ENCODE measurements around the gene CROCC2.

The CROCC2 gene

DNA sequence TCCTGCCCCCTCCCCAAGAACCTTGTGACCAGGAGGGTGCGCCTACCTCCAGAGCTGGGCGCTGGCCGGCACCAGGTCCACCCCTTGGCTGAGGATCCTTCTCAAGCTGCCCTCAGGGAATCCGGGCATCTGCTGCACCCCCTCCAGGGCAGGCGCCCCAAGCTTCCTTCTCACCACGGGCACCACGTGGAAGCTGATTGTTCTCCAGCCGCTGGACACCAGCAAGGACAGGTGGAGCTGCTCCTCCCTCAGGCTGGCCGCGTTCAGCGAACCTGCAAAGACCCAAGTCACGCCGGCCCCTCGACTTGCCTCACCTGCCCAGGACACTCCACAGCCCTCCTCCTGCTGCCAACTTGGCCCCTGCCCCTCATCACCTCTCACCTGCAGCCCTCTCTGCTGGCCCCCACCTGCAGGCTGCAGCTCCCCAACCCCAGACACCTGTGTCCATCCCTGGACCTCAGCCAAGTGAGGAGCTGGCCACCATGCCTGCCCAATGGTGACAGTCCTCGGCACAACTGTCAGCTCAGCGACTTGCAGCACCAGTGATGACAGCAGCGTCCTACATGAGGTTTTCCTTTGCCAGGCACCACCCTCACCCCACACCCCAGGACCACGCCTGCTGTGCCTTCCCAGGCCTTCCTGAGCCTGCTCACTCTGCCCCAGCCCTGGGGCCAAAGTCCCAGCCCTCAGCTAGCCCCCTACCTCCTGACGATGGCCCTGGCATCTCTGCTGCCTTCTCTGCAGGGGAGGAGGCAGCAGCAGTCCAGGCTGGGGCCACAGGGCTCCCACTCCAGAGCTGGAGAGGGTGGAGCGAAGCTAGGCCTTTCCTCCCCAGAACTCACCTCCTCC lies 14.4 kb upstream of the CROCC2 start:
- in situ Hi-C loops (cut with MboI; ENCODE audit: low sequenced_read_pairs), result no loop called here

DNA sequence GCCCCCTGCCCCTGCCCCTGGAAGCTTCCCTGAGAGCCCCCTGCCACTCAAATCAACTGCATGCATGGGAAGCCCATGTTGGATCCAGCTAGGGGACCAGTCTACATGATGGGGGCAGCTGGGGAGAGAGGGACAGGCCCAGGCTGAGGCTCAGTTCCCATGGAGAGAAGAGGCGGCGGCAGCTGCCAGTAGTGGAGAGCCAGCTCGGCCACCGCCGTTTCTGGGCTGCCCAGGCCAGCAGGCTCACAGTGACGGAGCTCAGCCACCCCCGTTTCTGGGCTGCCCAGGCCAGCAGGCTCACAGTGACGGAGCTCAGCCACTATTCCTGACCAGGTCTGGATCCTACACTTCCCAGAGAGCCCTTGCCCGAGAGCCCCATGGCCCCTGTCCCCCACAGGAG lies 13.8 kb upstream of the CROCC2 start:
- in situ Hi-C loops (cut with MboI; ENCODE audit: low sequenced_read_pairs), result no loop called here

DNA sequence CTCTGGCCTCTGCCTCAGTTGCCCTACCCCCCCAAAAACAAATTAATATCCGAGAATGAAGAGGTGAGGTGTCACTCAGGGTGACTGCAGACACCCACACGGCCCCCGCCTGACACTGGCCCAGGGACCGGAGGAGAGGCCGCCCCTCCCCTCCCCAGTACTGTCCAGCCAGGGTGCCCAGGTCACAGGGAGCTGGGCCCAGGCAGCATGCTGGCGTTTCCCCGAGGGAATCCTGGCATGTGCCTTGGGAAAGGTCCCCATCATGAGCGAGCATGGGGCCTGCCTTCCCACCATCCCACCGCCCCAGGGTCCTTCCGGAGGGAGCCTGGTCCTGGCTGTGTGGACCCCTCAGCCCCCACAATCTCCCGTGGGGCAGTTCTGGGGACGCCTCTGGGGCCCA lies 13.2 kb upstream of the CROCC2 start:
- in situ Hi-C loops (cut with MboI; ENCODE audit: low sequenced_read_pairs), result no loop called here

DNA sequence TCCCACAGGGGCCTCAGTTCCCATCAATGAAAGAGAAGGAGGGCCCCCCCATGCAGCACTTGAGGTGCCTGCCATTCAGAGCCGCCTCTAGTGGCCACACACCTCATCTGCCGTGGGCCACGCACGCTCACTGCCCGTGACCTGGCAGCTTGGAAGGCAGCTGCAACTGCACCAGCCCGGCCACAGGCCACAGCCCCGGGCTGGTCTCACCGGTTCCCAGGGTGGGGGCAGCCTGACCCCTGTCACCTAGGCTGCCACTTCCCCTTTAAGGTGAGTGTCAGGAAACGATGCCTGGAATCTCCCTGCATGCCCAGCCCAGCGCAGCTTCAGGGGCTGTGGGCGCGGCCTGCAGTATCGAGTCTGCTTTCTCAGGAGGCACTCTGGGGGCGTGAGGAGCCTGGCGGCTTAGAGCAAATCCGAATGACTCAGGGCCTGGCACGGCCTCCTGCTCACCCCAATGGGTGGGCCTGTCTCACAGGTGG lies 12.7 kb upstream of the CROCC2 start:
- in situ Hi-C loops (cut with MboI; ENCODE audit: low sequenced_read_pairs), result no loop called here

DNA sequence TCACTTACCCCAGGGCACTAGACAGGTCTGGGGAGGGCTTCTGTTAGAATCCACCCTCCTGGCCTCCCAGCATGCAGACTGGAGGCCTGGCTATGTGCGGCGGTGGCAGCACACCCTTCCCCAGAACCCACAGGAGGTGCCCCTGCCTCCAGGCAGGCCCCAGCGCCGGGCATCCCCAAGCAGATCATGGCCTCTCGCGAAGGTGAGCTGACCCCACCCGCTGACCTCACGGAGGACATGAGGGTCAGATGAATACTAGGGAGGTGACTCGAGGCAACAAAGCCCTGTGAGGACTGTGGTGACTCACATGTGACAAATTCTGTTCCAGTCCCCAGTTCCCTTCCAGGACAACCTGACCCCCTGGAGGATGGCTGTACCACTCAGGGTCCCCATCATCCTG lies 12.1 kb upstream of the CROCC2 start:
- in situ Hi-C loops (cut with MboI; ENCODE audit: low sequenced_read_pairs), result no loop called here

DNA sequence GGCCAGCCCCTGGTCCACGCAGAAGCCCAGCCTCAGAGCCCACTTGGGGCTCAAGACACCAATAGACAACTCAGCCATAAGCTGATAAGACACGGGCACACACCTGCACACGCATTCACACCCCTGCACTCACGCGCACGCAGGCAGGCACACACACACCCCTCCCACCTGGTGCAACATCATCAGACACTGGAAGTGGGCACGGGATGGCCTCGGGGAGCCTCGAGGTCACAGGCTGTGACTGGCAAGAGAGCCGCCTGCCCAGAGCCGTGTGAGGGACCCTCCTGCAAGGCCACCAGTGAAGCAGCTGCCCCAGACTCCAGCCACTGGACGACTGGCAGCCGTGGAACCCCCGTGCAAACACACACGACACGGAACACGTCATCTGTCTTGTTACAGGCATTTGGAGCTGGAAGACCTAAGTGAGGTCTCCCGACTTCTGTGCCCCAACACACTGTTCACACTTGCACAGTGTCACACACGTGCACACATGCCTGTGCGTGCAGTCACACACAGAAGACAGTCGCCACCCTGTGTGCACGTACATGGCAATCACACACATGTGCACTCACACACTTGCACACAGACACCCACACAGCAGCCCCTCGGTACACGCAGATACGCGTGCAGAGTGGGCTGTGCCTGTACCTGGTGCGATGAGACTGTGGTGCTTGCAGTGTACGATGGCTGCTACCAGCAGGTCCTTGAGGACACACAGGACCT lies 11.1 kb upstream of the CROCC2 start:
- in situ Hi-C loops (cut with MboI; ENCODE audit: low sequenced_read_pairs), result no loop called here

DNA sequence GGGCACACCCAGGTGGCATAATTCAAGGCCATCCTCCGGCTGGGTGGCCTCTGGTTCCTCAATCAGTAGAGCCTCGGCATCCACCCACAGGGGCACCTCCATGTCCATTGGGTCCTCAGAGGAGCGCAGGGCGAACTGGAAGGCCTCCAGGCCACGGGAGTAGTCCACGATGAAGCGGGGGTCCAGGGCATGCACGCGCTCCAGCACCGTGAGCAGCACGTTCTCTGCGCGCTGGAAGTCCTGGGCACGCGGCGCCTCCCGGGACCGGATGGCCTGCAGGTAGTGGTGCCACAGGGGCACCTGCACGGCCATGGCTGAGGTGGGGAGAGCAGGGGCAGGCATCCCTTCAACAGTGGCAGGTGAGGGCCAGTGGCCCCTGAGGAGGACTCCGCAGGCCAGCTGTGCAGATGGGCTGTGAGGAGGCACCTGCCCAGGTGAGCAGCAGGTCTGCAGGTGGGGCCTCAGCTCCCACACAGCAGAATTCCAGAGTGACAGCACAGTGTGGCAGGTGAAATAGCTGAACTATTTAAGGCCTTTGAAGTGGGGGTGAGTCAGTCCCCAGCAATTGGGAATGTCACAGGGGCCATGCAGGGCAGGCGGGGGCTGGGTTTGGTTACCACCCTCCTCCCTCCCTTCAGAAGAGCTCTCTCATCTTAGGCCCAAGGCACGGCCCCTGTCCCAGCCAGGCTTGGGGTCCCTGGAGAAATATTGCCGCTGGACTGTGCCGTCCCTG lies 10.3 kb upstream of the CROCC2 start, which contains the start of gene MAB21L4:
Gene MAB21L4 (minus strand): TSS at position 501 of the 733 bp plus-strand sequence. CDS start 159 bp downstream, at position 342.
- in situ Hi-C loops (cut with MboI; ENCODE audit: low sequenced_read_pairs), result no loop called here

DNA sequence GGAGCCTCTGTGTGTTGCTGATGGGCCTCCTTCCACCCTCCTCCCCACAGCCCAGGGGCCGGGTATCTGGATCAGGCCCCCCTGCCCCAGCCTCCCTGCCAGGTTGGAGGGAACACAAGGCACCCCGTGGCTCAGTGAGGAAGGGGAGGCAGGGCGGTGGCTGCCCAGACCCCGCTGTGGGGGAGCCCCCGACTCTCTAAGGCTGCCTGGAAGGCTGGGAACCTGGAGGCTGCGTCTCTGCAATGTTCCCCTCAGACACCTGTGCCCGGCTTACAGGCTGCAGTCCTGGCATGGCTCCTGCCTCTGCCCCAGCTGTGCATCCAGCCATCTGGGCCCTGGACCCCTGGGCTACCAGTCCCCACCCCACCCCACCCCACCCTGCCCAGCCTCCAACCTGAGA lies 9.7 kb upstream of the CROCC2 start:
- in situ Hi-C loops (cut with MboI; ENCODE audit: low sequenced_read_pairs), result no loop called here

DNA sequence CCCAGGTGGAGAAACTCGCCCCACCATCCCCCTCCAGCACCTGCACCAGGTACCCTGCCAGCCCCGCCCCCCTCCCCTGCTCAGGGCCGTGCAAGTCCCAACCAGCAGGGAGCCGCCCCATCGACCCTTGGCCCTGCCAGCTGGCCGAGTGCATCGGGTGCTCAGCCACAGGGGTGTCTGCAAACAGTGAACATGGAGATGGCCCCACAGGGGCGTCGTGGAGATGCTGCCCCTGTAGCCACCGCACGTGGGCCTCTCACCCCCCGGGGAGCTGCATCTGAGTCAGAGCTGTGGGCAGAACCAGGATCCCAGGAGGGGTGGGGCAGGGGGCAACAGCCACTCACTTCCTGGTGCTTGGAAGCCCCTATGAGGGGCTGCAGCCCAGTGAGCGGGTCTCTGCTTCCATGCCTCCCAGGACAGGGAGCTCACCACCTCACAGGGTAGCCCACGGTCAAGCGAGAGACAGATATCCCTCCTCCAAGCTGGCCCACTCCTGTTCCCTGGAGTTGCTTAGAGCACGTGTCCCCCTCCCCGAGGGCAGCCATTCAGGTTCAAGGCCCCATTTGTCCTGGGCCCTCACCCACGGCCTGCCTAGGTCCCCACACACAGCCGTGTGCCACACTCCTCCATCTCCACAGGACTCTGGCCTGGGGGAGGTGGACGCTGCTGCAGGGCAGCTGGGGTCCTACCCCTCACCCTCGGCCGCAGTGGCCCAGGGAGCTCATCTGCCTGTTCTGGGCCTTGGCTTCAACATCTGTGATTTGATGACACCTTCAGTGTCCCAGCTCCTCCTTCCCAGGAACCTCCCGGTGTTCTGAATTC lies 9.1 kb upstream of the CROCC2 start:
- in situ Hi-C loops (cut with MboI; ENCODE audit: low sequenced_read_pairs), result no loop called here

DNA sequence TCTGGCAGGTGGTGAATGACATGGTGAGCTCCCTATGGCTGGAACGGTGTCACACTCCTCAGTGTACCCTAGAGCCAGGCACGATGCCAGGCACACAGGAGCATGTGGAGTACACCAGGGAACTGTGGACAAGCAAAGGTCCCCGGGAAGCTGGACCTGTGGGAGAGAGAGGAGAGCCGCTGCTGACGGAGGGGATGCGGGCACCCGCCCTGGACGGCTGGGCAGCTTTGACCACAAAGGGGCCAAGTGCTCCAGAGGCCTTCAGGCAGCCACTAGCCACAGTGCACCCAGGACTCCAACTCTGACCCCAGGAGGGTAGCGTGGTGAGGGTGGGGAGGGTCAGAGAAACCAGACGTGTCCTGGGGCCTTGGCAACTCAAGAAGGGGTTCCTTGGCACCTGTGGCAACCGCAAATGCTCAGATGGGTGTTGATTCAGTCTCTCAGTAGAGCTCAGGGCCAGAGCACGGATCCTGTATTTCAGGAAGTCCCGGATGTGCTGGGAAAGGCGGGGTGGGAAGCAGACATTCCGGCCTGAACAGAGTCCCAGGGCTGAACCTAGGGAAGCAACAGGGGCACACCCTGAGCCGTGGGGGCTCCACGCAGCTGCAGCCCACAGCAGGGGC lies 7.9 kb upstream of the CROCC2 start:
- in situ Hi-C loops (cut with MboI; ENCODE audit: low sequenced_read_pairs), result no loop called here

DNA sequence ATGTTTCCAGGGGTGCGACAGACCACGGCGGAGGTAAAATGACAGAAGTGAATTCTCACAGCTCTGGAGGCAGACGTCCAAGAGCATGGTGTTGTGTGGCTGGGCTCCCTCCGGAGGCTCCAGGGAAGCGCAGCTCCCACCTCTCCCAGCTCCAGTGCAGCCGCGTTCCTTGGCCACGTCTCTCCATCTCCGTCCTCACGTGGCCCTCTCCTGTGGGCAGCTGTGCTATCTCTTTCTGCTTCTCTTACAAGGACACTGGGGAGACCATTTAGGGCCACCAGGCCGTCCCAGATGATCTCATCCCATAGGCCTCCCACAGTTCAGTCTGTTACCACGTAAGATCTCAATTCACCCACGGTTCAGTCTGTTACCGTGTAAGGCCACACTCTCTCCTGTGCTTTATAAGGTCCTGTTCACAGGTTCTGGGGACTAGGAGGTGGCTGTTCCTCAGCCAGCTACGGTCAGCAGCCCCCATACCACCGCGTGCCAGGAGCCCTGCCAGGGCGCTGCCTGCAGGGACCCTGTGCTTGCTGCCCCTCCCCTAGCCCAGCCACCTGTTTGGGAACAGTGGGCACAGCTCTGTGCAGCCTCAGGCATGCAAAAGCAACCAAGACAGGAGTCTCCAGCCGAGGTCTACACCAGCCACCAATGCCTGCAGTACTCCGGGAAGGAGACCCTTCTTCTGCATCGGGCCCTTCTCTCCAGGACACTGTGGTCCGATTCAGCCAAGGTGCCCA lies 7.2 kb upstream of the CROCC2 start:
- in situ Hi-C loops (cut with MboI; ENCODE audit: low sequenced_read_pairs), result no loop called here

DNA sequence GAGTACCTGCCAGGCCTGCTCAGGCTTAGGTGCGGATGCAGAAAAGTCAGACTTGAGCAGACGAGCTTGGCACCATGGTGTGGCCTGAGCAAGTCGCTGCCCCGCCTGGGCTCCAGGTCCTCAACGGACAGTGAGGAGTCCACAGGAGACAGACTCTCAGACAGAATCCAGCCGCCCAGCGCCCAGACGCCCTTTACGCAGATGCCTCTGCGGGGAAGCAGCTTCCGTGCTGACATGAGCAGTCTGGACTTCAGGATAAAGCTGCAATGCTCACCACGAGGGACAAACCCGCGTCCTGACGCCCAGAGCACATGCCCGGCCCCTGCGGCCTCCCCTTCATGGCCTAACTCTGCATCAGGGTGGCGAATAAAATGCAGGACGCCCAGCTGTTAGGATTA lies 6.7 kb upstream of the CROCC2 start:
- in situ Hi-C loops (cut with MboI; ENCODE audit: low sequenced_read_pairs), result no loop called here

DNA sequence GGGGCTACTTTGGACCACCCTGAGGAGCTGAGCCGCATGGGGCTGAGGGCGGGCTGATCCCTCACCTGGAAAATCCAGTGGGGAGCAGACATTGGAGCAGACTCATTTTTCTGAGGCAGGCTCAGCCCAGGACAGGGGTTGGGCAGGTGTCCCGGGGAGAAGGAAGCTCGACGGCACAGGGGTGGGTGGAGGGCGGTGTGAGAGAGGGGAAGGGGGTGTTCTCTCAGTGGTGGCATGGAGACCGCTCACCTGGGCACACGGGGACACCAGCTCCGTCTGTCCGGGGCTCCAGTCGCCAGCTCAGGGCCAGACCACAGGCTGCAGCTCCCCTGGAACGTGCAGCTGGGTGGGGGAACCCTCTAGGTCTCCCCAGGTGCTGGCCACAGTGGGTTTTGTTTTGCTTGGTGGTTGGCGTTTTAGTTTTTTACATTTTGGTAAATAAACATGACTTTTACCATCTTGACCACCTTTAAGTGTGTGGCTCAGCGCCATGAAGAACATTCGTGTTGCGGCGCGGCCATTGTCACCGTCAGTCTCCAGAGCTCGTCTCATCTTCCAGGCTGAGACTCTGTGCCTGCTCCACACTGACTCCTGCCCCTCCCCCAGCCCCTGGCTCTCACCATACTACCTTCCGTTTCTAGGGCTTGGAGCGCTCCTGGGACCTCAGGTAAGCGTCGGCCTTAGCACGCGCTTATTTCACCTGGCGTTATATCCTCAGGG lies 5.8 kb upstream of the CROCC2 start:
- in situ Hi-C loops (cut with MboI; ENCODE audit: low sequenced_read_pairs), result no loop called here

DNA sequence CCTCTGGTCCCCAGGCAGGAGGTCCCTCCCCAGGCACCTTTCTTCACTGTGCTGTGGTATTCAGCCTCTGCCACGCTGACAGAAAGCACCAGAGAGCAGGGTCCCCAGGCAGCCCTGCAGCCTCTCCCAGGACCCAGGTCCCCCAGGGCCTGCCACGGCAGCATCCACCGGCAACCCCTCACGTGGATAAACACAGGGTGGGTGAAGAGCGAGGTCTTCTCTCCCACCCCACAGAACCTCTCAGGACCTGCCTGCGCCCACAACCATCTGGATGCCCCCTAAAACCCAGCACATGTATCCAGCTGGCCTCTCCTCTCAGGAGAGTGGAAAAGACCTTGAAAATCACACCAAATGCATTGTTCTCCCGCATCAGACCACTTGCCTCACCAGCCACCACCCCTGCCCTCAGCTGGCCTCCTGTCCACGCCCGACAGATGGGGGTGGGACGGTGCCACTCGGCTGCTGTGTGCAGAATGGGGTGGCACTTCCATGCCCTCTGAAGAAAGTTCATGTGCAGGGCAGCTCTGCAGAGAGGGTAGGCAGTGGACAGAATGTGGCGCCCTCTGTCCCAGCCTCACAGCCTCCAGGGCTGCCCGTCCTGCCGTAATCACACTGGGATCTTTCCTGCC lies 4.0 kb upstream of the CROCC2 start:
- in situ Hi-C loops (cut with MboI; ENCODE audit: low sequenced_read_pairs), result no loop called here

DNA sequence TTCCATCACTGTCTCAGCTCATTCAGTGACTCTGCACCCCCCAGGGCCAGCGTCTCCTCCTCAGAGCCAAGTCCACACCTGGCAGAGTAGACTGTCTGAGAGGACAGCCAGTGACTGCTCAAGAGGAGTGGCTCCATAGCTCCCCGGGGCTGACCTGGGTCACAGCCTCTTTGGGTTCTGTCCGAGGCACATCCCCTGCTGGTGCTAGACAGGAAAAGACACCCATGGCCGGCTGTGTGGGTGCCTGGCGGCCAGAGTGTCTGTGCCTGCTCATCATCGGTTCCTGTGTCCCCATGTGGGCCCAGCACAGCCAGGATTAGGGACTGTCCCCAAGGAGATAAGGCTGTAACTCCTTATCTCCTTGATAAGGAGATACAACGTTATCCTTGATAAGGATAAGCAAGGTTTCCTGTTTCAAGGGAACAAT lies 3.5 kb upstream of the CROCC2 start:
- in situ Hi-C loops (cut with MboI; ENCODE audit: low sequenced_read_pairs), result no loop called here

DNA sequence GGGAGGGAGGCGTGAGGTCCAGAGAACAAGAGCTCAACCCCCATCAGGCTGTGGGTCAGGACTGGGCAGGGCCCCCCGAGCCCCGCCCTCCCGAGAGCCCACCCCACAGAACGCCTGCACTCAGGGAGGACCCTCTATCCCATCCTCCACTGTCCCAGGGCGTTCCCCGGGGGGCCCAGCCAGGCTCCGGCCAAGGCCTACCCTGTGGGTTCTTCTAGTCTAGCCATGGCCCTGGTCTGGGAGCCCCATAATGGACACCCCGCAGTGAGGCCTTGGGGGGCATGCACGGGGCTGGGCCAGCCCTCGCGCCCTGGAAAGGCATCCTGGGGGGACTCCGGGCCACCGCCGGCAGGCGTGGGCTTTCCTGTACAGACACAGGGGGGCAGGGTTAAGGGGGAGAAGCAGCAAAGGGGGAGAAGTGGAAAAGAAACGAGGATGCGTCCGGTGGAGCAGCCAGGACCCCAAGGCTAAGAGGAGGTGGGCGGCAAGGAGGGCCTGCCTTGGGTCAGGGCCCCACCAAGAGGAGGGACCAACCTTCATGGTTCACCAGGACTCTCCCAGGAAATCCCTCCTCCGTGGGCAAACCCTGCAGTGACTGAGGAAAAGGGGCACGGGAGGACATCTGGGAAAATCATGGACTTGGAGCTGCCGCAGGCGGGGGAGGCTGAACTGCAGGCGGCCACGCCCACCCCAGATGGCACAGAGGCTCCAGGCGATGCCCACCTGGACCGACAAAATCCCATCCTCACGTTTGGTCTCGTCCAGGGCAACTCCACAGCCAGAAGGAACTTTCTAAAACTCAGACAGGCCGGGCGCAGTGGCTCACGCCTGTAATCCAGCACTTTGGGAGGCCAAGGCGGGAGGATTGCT lies 2.7 kb upstream of the CROCC2 start:
- in situ Hi-C loops (cut with MboI; ENCODE audit: low sequenced_read_pairs), result no loop called here

Measured in hTERT RPE-1 (cell line).